Activated CD8-positive, alpha-beta memory T cell treated with anti-CD3 and anti-CD28 coated beads, Interleukin-2, amount 50 U/mL, for 24 hours (primary cell): ENCODE results near the gene ACY1.

ENCODE experiments used
- DNase-seq: peaks from one replicate; pipeline ENCODE4 v3.0.0-alpha.2; 2020; ENCODE audit errors: extremely low read depth

The ACY1 gene

GRCh38 chr3:51963951-51964451 is 19.3 kb upstream of the ACY1 start:
- no peak for DNase-seq

- DNase-seq: no peak
Measured at GRCh38 chr3:51964521-51964920, 18.8 kb upstream of the ACY1 start.

- DNase-seq: no peak
Measured at GRCh38 chr3:51966016-51966415, 17.3 kb upstream of the ACY1 start.

- no peak for DNase-seq
Measured at GRCh38 chr3:51966486-51966885, 16.8 kb upstream of the ACY1 start.

GRCh38 chr3:51966922-51967383 is 16.4 kb upstream of the ACY1 start:
- DNase-seq: no peak

GRCh38 chr3:51967384-51968169 is 15.8 kb upstream of the ACY1 start, which contains the start of gene PCBP4:
Gene PCBP4 (minus strand): TSS chr3:51967454. CDS start chr3:51961240, 6,214 bp downstream.
- DNase-seq: no peak

- DNase-seq: no peak
Measured at GRCh38 chr3:51968170-51968775, 15.1 kb upstream of the ACY1 start.

GRCh38 chr3:51968883-51969678 is 14.3 kb upstream of the ACY1 start:
- DNase-seq: no peak

GRCh38 chr3:51969841-51970240 is 13.5 kb upstream of the ACY1 start:
- DNase-seq: no peak

GRCh38 chr3:51970606-51971300 is 12.6 kb upstream of the ACY1 start:
- DNase-seq: no peak

GRCh38 chr3:51971350-51971749 is 12.0 kb upstream of the ACY1 start:
- DNase-seq: no peak

GRCh38 chr3:51974277-51974962 is 8.9 kb upstream of the ACY1 start:
- DNase-seq: no peak

- DNase-seq: no peak
Measured at GRCh38 chr3:51974963-51975851, 8.1 kb upstream of the ACY1 start, which contains the start of gene ABHD14A. Gene ABHD14A (plus strand): TSS chr3:51975064. CDS start chr3:51975136, 72 bp downstream.

GRCh38 chr3:51975852-51976549 is 7.3 kb upstream of the ACY1 start:
- no peak for DNase-seq

GRCh38 chr3:51977446-51978142 is 5.7 kb upstream of the ACY1 start:
- DNase-seq: no peak

- DNase-seq: no peak
Measured at GRCh38 chr3:51978143-51978502, 5.2 kb upstream of the ACY1 start.

- no peak for DNase-seq
Measured at GRCh38 chr3:51980253-51980652, 3.1 kb upstream of the ACY1 start.

GRCh38 chr3:51982352-51982837 is 940 bp upstream of the ACY1 start:
- no peak for DNase-seq
